ENCODE measurements around the gene ICA1. TPM values are rescaled to one million over a fixed set of nuclear protein-coding genes. Genes with fewer than 3 reads are reported as not detected.
A peak's percentile ranks its signal among the peaks of the same experiment; 100 is the strongest.
"Not testable (repeated sequence)": the region's sequence is repeated elsewhere in the genome, so short reads cannot be mapped to it uniquely, and the experiment has no call there.

The ICA1 gene
- total RNA-seq: 26.6 and 43.2 TPM in 2 replicates

DNA sequence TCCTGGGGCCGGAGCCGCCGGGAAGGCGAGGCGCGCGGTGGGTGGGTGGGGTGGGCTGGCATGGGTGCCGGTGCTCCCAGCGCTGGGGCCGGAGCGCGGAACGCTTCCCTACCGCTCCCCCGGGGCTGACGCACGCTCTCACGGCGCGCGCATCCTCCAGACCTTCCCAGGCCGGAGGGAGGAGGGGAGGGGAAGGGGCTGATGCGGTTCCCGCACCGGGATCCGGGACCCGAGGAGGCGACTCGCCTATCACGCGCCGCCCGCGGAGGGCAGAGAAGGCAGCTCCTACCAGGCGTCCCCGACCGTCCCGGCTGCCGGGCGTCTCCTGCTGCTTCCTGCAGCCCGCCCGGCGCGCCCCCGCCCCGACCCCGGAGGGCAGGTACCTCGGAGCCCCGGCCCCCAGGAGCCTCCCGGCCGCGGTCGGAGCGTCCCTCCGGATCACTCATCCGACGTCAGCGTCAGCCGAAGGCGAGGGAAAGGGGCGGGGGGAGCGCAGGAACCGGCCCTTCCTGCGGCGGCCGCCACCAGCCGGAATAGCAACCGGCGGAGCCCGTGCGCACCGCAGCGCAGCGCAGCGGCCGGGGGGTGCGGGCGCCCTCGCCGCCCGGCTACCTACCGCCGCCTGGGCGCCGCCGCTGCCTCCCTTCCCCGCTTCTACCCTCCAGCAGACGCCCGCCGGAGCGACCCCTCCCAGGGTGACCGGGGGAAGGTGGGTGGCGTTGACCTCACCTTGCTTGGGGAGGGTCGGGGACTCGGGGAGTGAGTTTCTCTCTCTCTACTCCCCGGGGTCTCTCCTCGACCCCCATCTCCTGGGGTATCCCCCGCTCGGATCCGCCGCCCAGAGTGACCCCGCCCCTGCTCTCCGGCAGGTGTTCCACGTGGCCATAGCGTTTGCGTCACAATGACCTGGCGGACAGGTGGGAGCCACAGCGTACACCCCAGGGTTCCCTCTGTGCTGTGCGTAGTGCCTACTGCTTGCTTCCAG, at the start of gene ICA1:
Gene ICA1, minus strand, starts transcription at position 457 of the 985 bp plus-strand sequence. CDS start 26,241 bp downstream, outside the sequence.
- no peak for DNase-seq (ENCODE audit: extremely low read depth, low read depth, low spot score)

DNA sequence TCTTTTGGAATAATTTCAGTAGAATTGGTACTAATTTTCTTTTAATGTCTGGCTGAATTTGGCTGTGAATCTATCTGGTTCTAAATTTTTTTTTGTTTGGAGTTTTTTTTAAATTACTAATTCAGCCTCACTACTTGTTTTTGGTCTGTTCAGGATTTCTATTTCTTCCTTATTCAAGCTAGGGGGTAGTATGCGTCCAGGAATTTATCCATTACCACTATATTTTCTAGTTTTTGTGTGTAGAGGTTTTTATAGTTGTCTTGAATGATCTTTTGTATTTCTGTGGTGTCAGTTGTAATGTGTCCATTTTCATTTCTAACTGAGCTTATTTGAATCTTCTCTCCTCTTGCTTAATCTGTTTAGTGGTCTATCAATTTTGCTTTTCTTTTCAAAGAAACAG, 48.9 kb upstream of the ICA1 start:
- DNase-seq (ENCODE audit: extremely low read depth, low read depth, low spot score): no peak

DNA sequence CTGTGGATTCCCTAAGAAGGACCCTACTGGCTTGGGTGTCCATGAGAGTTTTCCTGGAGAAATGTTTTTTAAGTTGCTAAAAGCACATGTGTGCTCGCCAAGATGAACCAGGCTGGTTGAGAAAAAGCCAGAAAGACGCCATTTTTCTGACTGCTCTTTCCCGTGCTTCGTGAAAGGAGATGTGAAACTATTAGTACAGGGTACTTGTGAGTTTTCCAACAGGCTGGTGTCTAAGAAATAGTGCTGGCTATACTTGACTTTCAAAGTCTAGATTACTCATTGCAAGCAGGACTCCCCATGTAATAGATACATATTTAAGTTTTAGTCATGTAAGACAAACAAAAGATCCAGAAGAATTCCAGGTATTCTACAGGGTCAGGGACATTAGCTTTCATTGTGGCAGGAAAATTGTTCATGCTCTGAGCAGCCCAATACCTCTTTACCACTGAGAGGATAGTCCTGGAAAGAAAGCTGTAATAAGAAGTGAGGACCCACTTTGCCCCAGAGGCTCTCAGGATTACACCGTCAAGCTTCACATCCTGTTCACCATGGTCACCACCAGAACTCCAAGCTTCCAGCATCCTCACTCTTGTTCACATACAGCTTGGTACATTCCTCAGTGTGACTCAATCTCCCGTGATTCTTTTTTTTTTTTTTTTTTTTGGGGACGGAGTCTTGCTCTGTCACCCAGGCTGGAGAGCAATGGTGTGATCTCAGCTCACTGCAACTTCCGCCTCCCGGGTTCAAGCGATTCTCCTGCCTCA, 43.8 kb upstream of the ICA1 start:
- DNase-seq (ENCODE audit: extremely low read depth, low read depth, low spot score): no peak

DNA sequence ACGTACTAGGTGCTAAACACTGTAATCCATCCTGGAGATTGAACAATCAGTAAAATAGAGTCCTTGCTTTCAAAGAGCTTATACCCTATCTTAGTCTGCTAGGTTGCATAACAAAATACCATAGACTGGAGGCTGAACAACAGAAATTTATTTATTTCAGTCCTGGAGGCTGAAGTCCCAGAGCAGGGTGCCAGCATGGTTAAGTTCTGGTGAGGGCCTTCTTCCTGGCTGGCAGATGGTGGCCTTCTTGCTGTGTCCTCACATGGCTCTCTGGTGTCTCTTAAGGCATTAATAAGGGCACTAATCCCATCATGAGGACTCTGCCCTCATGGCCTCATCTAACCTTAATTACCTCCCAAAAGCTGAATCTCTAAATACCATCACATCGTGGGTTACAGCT, 43.1 kb upstream of the ICA1 start:
- no peak for DNase-seq (ENCODE audit: extremely low read depth, low read depth, low spot score)

DNA sequence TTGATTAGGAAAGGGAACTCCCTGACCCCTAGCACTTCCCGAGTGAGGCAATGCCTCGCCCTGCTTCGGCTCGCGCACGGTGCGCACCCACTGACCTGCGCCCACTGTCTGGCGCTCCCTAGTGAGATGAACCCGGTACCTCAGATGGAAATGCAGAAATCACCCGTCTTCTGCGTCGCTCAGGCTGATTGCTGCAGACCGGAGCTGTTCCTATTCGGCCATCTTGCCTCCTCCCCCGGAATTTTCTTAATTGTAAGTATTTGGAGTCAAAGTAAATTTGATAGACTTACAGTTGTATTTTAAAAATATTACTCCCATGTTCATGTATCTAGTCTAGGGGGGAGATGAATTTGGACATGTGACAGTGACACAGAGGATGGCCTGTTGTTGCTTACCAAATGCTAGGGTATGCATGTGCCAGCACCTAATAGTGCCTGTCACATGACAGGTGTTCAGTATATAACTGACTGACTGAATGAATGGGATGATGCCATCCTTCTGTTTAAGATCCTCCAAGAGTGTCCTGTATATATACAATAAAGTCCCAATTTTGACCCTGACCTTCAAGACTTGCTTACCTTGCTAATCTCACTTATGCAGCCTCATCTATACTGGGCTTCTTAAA, 42.0 kb upstream of the ICA1 start:
- DNase-seq (ENCODE audit: extremely low read depth, low read depth, low spot score): no peak

DNA sequence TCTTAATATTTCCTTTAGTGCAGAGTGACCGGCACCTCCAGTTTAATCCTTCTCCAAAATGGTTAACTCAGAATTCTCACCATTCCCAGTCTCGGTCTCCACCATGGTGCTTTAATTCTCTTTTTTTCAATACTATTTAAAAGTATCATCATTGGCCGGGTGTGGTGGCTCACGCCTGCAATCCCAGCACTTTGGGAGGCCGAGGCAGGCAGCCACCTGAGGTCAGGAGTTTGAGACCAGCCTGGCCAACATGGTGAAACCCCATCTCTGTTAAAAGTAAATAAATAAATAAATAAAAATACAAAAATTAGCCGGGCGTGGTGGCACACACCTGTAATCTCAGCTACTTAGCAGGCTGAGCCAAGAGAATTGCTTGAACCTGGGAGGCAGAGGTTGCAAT, 35.1 kb upstream of the ICA1 start:
- not testable (repeated sequence) for DNase-seq (ENCODE audit: extremely low read depth, low read depth, low spot score)

DNA sequence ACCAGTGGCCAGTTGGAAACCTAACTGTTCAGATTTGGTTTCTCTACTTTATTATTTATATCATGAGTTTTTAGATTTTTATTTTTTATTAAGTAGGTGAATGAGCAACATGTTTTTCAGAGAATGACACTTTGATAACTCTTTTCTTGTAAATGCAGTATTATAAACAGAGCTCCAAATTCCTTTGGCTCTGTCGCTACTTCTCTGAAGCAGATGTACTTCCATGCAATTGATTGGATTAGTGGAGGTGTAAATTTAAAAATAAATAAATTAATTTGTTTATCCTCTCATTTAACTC, 34.3 kb upstream of the ICA1 start:
- no peak for DNase-seq (ENCODE audit: extremely low read depth, low read depth, low spot score)

DNA sequence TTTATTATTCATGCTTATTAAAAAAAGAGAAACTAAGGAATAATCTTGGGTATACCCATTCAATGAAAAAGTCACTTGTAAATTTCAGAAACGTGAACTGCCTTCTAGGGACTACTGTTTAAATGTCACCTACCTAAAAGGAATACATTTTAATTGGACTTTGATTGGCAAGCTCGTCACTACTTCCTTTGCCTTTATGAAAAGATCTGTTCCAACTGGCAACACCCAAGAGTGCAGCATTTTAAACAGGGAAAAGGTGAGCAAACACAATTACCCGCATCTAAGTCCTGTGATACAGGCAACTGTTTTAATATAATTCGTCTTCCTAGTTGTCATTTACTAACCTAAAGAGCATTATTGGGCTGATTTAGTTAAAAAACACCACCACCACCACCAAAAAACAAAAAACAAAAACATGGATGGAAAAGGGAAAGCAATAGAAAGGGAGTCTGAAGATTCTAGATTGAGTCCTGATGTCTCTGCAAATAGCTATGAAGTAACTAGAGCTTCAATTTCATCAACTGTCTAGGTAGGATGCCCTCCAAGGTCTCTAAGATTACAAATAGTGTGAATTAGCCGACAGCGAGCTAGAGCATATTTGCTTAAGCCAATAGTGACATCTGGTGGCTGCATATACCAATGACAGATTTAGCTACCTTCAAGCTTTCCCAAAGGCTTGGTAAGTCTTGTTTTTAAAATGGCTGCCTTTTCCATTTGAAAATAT, 33.8 kb upstream of the ICA1 start:
- peak; percentile 85 for DNase-seq (ENCODE audit: extremely low read depth, low read depth, low spot score)

DNA sequence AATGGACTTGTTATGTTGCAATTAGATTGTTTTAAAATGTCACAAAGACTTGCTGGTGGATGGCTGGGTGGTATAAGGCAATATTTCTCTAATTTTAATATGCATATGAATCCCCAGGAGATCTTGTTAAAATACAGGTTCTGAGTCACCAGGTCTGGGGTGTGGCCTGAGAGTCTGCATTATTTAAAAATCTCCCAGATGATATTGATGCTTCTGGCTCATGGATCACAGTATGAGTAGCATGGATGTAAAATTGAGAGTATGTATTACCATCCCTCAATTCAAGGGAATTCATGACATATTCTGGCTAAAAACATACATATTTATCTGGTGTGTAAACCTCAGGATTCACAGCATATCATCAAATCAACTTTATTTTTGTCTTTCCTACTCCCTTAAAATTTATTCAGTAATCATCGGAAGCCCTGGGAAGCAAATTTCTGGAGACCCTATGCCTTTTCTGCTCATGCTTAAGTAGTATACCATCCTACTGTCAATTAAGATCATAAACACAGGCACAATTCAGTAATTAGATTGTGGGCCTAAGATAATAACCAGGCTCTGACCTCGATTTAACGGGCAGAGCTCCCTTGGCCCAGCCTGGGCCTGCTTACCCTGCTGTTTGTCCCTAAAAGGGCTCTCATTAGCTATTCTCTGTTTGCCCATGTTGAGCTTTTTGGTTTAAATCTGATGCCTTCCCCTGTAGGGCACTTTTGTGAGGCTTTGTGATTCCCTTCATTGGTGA, 29.6 kb upstream of the ICA1 start:
- DNase-seq (ENCODE audit: extremely low read depth, low read depth, low spot score): no peak

DNA sequence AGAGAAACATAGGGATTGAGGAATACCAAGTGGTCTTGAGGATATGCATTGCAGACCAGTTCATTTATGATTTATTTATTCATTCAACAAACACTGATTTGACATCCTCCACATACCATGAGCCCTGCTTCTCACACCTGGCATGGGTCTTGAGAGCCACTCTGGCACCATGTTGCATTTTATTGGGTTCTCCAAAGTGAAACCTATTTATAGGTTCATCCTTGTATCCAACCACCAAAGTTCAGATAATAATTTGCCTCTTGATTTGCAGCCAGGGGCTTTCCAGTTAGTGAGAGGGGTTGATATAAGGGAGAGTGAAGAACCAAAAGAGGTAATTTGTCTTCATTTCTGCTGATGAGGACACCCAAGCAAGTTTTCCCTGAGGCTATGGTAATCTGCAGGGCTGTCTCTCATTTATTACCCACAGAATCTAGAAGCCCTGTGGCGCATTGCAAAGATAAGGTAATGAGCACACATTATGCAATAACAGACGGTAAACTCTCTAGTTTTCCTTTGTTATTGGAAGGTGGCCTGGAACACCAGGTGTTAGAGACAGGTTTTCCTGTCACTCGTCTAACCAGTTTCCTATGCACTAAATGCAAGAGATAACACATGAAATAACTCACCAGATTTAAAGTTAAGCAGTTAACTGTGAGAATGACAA, 28.8 kb upstream of the ICA1 start:
- no peak for DNase-seq (ENCODE audit: extremely low read depth, low read depth, low spot score)

DNA sequence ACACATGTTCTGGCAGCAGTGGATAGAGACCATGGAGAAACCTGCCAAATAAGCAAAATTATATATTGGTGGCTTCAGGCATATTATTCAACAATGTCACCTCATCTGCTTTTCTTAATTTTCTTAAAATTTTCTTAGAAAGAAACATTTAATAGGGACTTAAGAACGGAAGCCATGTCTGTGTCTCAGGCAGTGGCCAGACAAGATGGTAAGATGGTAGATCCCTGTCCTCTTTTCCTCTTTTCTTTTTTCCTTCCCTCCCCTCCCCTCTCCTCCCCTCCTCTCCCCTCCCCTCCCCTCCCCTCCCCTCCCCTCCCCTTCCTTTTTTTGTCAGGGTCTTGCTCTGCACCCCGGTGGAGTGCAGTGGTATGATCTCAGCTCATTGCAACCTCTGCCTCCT, 24.2 kb upstream of the ICA1 start:
- DNase-seq (ENCODE audit: extremely low read depth, low read depth, low spot score): no peak

DNA sequence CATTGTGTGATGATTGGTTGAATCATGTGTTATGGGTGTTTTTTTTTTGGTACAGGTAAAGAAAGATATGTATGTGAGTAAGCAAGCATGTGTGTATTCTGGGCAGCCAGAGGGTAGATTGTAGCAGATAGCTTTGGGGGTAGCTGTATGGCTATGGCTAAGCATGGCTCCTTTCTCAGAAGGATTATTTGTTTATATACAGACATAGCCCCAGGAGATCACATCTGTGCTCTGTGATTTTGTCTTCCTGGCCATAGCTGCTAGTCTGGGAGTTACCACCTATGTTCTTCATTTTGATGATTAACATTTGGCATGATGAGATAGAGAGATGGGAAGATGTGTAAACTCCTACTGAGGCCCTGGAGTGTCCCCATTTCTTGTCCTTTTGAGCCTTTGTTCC, 23.2 kb upstream of the ICA1 start:
- no peak for DNase-seq (ENCODE audit: extremely low read depth, low read depth, low spot score)

DNA sequence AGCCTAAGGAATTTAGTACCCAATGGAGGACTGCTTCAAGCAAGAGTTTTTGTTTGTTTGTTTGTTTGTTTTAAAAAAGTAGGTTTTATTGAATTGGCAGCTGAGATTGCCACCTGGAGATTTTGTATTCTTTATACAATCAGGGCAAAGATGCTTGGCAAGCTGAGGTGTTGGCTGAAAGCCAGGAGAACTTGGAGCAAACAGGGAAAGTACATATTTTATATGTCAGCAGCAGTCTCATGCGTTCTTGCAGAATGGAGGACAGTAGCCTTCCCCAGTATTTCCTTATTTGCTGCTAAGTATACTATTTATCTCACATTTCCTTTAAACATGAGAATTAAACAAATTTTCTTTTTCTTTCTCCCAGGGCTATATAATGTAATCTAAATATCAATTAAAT, 22.6 kb upstream of the ICA1 start:
- DNase-seq (ENCODE audit: extremely low read depth, low read depth, low spot score): no peak

DNA sequence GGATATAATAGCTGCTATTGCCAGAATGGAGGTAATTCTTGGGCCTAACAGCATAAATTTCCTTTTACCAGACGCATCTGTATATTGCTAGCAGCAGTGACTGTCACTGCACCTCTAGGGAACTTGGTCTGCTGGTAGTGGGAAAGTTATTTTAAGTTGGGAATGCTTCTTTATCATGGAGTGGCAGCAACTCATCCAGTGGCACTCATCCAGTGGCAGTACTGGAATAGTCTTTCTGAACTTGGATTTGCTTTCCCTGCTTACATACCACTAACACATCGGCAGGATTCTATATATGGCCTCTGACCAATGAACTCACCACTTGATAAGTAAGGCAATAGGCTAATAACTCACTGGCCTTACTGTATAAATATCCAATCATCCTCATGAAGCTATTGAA, 22.0 kb upstream of the ICA1 start:
- DNase-seq (ENCODE audit: extremely low read depth, low read depth, low spot score): no peak

DNA sequence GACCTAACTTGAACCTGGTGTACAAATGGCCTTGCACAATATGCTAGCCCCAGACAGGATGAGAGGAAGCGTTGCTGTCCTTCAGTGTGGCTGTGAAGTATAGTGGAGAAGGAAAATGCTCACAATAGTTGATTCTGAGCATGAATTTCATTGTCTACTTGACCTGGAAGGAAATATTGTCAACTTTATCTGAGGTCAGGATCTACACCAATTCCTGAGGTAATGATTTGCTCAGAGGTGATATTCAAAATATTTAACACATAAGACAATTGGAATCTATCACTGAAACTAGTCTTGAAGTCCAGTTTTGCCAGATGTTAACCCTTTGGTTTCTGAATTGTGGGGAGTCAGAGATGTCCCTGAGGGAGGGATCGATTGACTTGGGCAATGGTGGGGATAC, 20.9 kb upstream of the ICA1 start:
- no peak for DNase-seq (ENCODE audit: extremely low read depth, low read depth, low spot score)

DNA sequence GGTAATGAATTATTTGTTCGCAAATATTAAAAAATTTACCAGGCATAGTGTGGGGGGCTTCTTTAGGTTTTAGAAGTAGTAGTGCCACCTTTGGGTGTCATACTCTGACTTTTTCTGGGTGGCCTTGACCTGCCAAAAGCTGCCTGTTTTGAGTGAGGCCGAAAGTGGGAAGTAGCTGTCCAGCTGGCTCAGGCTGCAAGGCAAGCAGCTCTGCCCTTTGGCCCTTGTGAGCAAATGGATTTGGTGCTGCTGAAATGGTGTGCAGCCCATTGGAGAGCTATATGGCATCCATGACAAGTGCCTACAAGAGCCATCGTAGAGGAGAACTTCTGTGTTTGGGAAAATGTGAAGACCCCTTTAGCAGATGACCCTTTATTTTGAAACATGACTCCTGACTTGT, 20.2 kb upstream of the ICA1 start:
- no peak for DNase-seq (ENCODE audit: extremely low read depth, low read depth, low spot score)

DNA sequence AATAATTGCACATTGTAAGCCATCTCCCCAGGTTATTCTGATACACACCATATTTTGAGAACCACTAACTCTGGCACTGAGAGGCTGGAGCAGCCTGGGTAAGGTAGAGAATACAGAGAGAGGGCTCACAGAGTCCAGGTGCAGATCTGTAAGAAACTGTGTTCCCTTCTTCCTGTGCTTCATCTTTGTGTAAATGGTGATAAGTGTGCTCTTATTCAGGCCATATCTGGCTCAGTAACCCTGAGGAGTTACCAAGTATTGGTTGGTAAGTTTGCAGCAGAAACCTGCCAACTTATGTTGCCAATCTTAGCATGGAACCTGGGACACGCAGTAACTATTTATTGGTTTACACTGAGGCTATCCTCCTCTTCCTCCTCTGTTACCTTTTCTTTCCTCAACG, 16.2 kb upstream of the ICA1 start:
- no peak for DNase-seq (ENCODE audit: extremely low read depth, low read depth, low spot score)

DNA sequence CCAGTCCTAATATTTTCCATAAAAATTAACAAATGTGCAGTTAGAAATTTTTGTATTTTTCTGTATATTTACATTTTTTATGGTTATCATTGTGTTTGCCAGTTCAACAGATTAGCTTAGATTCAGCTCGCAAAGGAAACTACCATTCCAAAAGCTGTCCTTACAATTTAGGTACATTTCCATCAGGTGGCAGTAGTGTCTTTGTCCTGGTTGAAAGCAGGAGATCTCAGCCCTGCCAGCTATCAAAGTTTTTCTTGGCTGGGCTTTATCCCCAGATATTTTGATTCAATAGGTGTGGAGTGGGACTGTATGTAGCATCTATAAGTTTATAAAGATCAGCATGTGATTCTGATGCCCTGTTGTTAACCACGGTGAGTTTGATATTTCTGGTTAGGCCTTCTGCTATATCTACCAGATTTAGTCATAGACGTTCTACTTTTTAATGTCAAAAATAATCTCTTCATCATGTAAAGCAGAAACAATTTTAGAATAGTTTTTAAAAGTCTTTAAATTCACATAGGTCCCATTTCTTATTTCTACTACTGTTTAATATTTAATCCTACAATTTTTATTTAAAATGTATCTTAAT, 15.5 kb upstream of the ICA1 start:
- DNase-seq (ENCODE audit: extremely low read depth, low read depth, low spot score): no peak

DNA sequence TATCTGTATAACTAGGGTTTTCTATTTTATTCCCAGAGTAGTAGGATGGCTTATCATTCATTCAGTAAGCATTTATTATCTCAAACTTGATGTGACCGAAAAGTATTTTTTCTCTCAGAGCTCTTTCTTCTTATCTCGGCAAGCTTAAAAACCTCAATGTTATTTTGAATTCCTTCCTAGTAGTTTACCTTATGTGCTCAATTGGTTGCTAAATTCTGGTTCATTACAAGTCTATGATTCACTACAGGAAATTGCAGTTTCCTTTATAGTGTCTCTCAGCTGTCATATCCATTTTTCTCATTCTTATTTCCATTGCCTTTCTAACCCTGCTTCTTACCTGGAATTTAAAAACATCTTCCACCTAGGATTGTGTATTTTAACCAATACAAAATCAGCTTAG, 12.6 kb upstream of the ICA1 start:
- DNase-seq (ENCODE audit: extremely low read depth, low read depth, low spot score): no peak

Measured in glomerular endothelial cell (primary cell).